BE2C (cell line): ENCODE data around the gene KCNT1.

Experiments
- DNase-seq: peaks from one replicate; pipeline ENCODE4 v3.0.0-alpha.2; 2020
- H3K27me3 ChIP-seq: fragments of 250-450 bp; sonication (Bioruptor Pico); 2 replicates; pipeline ENCODE4 v1.5.1; 2020; ENCODE audit warnings: mild to moderate bottlenecking
- H3K36me3 ChIP-seq: fragments of 250-450 bp; sonication (Bioruptor Pico); 2 replicates; pipeline ENCODE4 v1.5.1; 2020; ENCODE audit warnings: mild to moderate bottlenecking
- H3K4me1 ChIP-seq: fragments of 250-450 bp; sonication (Bioruptor Pico); 2 replicates; pipeline ENCODE4 v1.5.1; 2020
- H3K4me3 ChIP-seq: 2 replicates; pipeline ENCODE4 v1.5.1; 2011; ENCODE audit warnings: low read depth, low read length
- H3K9me3 ChIP-seq: fragments of 250-450 bp; sonication (Bioruptor Pico); 2 replicates; pipeline ENCODE4 v1.5.1; 2020
- CTCF ChIP-seq: IDR thresholded peaks from 2 replicates; pipeline ENCODE4 v1.5.1; 2012; ENCODE audit warnings: mild to moderate bottlenecking, low read depth, low read length

Gene KCNT1

GRCh38 chr9:135764731-135765130 lies 62.7 kb downstream of the KCNT1 start:
- Histone ChIP-seq H3K4me1 (no peaks in the 10 kb centered on the region), H3K27me3 (no peaks in the 10 kb centered on the region), H3K9me3 (no peaks in the 10 kb centered on the region), H3K36me3 (peaks cover 60% of the 10 kb centered on the region), H3K4me3 (no peak overlapping the region)
- no peak for DNase-seq
- TF ChIP-seq CTCF = no peak

GRCh38 chr9:135765416-135765815 lies 63.4 kb downstream of the KCNT1 start:
- TF ChIP-seq CTCF = no peak
- Histone ChIP-seq H3K27me3 (no peaks in the 10 kb centered on the region), H3K36me3 (peaks cover 59% of the 10 kb centered on the region), H3K9me3 (no peaks in the 10 kb centered on the region), H3K4me1 (no peaks in the 10 kb centered on the region), H3K4me3 (no peak overlapping the region)
- DNase-seq = no peak

GRCh38 chr9:135766251-135766650 lies 64.3 kb downstream of the KCNT1 start:
- TF ChIP-seq CTCF = no peak
- Histone ChIP-seq H3K4me1 (no peaks in the 10 kb centered on the region), H3K27me3 (no peaks in the 10 kb centered on the region), H3K36me3 (peaks cover 66% of the 10 kb centered on the region), H3K9me3 (no peaks in the 10 kb centered on the region), H3K4me3 (no peak overlapping the region)
- no peak for DNase-seq

GRCh38 chr9:135766707-135767106 lies 64.7 kb downstream of the KCNT1 start:
- Histone ChIP-seq H3K36me3 (peaks cover 71% of the 10 kb centered on the region), H3K27me3 (no peaks in the 10 kb centered on the region), H3K4me1 (no peaks in the 10 kb centered on the region), H3K4me3 (no peak overlapping the region), H3K9me3 (no peaks in the 10 kb centered on the region)
- DNase-seq = no peak
- TF ChIP-seq CTCF = no peak

GRCh38 chr9:135768516-135769218 lies 66.7 kb downstream of the KCNT1 start:
- Histone ChIP-seq H3K4me1 (no peaks in the 10 kb centered on the region), H3K27me3 (no peaks in the 10 kb centered on the region), H3K4me3 (no peak overlapping the region), H3K36me3 (peaks cover 71% of the 10 kb centered on the region), H3K9me3 (no peaks in the 10 kb centered on the region)
- DNase-seq = no peak
- no peak for TF ChIP-seq CTCF

- Histone ChIP-seq H3K4me3 (no peak overlapping the region), H3K27me3 (no peaks in the 10 kb centered on the region), H3K36me3 (peaks cover 65% of the 10 kb centered on the region), H3K9me3 (no peaks in the 10 kb centered on the region), H3K4me1 (no peaks in the 10 kb centered on the region)
- TF ChIP-seq CTCF = no peak
- no peak for DNase-seq
These were observed 67.7 kb downstream of the KCNT1 start for GRCh38 chr9:135769489-135770202.
